D341Med (cell line): ENCODE measurements around the gene GPC3.

ENCODE experiments used
- DNase-seq: peaks from one replicate; pipeline ENCODE4 v3.0.0; 2012; ENCODE audit warnings: low spot score

Gene GPC3

DNA sequence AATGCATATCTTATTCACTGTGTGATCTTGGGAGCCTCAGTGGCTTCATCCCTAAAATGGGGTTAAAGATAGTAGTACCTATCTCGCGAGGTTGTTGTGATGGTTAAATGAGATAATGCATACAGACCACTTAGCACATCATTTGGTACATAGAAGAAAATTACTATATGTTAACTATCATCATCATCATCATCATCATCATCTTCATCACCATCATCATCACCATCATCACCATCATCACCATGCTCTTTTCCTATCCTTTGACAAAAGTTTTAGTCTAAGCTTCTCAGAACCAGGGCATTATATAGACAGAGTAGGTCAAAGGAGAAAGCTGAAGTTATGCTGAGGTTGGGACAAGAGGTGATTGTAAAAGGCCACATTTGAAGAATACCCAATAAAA lies 145.0 kb downstream of the GPC3 start:
- DNase-seq, result no peak

DNA sequence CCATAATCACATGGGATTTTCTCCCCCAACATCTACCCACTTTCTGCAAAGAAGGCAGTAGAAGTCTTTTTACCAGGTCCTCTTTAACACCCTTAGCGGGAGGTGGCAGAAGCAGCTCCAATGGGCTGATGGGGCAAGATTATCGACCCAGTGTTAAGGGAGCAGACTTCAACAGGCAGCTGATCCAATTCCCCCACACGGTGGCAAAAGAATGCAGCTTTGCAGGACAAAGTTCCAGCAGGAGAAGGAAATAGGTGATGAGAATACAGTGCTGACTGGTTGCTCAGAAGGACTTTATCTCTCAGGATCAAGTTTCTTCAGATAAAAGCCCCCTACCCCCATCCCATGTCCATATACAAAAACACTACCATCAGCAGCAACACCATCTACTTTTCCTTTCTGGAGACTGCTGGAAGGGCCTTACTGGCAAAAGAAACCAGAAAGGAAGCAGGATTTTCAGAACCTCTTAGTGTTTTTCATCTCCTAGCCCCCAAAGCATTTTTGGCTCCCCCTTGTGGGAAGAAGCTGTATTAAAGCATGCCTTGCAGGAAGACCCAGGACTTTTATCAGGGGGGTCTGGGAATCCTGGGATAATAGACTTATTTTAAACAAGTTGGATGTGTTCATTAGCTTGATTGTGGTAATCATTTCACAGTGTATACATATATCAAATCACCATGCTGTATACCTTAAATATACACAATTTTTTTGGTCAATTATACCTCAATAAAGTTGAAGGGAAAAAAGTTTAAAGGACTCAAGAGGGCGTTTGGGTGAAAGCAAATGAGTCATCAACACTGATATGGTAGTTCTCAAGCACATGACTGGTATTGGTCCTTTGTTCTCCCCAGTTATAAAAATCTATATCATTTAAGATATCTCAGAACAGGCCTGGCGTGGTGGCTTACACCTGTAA lies 146.4 kb downstream of the GPC3 start:
- DNase-seq, result peak; percentile 43

DNA sequence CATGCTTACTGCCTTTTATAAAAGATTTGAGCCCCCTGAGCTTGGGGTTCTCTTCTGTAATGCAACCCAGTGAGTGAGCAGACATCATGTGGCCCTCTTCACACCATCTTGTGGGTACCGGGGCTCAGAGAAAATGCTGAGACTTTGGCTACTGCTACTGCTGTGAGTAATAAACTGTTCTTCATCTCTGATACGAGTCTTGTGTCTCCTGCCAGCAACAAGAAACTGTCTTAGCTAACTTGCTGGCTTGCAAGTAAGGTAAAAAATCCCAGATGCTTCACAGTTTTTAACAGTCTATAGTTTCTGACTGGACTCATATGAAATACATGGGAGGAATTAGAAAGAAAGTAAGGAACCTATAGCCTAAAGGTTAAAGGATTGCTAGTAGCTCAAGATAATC lies 148.3 kb downstream of the GPC3 start:
- no peak for DNase-seq

DNA sequence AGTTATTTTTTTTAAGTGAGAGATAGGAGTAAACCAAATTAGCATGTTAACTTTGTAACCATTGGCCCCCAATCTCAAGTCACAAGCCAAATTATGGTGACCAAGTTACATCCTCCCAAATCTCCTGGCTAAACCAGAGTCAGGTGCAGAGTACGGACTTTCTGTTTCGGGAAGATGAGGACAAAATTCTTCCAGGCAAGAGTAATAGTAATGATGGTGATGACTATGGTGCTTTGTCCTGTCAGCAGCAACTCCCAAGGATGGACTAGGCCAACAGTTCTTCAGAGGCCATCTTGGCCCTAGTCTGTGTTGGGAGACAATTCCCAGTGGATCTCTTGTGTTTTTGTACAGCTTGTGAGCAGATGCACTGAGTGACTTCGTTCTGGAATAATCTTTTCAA lies 148.8 kb downstream of the GPC3 start:
- DNase-seq, result no peak

DNA sequence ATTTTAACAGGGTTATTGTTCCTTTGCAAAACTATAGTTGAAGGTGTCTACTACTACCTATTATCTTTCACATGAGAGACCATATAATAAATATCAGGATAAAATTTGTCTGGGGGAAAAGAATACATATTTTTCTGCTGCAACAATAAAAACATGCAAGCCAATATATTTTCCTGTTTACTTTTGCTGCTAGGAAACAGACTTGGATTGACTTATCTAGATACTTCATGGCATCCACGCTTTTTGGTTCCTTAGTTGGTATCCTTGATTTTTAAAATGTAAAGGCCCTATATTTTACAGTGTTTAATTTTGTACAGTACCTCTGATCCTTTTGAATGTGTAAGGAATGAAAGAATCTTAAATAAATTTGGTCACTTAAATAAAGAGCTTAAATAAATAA lies 150.6 kb downstream of the GPC3 start:
- DNase-seq, result no peak

GRCh38 chrX:133819546-133819945 lies 165.8 kb downstream of the GPC3 start:
- DNase-seq, result no peak

GRCh38 chrX:133818019-133818418 lies 167.4 kb downstream of the GPC3 start:
- DNase-seq, result no peak

- DNase-seq, result no peak
Measured at GRCh38 chrX:133815496-133815895, 169.9 kb downstream of the GPC3 start.

DNA sequence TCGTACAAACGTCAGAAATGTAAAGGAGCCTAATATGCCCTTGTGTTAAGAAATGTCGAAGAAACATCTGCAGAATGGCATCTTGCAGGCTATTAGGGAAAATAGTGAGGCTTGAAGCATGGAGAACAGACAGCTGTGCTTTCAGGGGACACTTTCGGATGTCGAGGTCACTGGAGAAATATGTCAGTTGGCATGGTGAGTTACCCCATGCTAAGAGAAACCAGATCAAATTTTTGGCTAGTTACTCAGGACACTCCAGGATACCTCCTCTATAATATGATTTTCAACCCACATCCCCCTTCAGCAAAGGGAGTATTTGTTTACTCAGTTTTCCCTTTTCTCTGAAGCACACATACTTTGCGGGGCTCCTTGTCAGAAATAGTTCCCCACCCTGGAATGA lies 171.4 kb downstream of the GPC3 start:
- no peak for DNase-seq

DNA sequence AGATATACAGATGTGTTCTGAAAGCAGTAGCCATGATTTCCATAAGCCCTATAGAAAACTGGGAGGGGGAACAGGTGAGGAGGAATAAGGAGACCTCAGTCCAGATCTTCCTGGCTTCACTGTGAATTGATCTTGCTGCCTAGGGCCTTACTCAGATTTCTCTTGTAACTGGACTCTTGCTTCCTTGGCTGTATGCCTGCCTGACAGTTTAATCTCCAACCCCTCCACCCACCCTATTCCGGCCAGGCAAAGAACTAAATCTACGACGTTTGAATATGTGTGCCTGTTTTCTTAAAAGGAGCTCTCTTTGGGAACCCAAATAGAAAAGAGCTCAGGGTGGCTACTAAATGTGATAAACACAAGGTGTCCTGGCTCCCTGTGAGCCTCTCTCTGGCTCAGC lies 173.0 kb downstream of the GPC3 start:
- no peak for DNase-seq

DNA sequence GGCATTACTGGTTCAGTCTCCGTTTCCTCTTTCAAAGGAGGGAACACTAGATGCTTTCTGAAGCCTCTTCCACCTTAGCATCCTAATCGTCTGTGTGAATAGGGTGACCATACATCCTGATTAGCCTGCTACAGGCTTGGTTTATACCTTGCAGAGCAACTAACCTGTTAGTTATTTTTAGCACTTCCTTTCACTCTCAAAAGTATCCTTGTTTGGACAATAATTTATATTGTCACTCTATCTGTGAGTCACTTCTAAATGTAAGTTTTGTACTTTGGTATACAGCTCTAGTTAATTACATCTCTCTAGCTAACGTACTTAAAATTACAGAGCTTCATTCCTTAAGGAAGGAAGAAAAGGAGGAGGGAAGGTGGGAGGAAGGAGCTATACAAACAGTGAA lies 174.5 kb downstream of the GPC3 start:
- DNase-seq, result no peak

DNA sequence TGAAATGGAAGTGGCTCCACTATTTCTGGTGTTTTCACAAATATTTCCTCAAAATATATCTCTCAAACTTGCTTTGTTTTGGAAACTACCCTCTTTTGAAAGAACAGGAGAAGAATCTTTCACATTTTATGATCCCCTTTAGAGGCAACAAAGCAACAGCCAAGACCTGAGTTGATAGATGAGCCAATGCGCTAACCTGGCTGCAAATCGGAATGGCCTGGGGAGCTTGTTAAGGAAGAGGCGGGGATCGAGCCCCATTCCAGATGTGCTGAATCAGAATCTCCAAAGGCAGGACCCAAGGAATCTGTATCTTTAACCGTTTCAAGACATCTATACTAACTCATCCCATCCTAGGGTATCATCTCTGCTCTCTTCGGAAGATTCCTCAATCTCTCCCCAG lies 181.3 kb downstream of the GPC3 start:
- DNase-seq, result no peak

- no peak for DNase-seq
Measured at GRCh38 chrX:133796282-133796681, 189.1 kb downstream of the GPC3 start.

DNA sequence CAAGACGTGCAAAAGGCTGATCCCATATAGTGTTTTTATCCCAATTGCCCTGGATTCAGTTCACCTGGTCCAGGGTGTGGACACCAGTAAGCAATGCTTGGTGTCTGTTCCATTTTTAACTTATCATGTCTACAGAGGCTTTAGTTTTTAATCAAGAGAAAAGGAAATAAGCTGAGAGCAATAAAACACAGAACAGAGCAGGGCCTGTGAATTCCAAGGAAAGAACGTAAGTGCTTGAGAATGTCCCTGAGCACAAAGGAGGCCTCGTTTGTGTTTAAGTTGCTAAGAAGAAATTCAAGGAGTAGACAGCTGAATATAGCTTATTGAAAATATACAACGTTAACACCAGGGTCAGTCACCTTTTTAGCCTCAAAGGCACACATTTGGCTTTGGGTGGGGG lies 191.3 kb downstream of the GPC3 start:
- DNase-seq, result no peak

GRCh38 chrX:133793626-133794025 lies 191.8 kb downstream of the GPC3 start:
- no peak for DNase-seq

GRCh38 chrX:133792198-133792953 lies 193.0 kb downstream of the GPC3 start:
- peak; percentile 71 for DNase-seq

- DNase-seq, result no peak
Measured at GRCh38 chrX:133789829-133790228, 195.6 kb downstream of the GPC3 start.

DNA sequence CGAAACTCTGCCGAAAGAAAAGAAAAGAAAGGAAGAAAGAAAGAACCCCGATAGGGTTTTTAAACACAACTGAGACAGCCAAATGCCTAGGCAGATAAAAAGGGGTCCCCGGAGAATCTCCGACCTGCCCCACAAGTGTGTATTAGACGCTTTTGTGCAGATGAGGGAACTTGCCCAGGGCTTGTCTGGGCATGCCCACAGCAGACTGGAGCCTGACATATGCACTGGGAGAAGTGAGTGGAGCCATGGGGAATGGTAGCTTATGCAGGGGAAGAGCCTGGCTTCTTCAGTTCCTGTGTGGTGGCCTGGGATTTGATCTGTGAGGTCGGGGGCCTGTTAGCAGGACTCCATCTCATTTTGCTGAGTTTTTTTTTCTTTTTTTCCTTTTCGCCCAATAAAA lies 199.0 kb downstream of the GPC3 start:
- DNase-seq, result no peak

DNA sequence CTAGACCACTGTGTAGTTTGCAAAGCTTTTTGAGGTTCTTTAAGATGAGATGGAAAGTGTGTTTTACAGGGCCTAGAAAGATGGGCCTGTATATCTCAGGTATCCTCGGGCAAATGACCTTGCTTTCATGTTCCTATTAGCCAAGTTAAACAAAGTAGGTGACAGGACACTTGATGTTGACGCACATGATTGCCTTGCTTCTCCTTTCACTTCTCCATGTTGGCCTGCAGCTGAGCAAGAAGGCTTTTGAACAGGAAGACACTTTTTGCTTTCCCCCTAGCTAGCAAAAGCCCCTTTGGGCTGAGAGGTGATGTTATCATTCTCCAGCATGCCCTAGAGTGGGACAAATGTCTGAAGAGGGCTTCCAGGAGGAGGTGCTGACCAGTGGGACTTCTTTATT lies 202.1 kb downstream of the GPC3 start:
- no peak for DNase-seq

GRCh38 chrX:133781174-133781573 lies 204.2 kb downstream of the GPC3 start:
- DNase-seq, result no peak

- peak; percentile 49 for DNase-seq
Measured at GRCh38 chrX:133776072-133776471, 209.3 kb downstream of the GPC3 start.

DNA sequence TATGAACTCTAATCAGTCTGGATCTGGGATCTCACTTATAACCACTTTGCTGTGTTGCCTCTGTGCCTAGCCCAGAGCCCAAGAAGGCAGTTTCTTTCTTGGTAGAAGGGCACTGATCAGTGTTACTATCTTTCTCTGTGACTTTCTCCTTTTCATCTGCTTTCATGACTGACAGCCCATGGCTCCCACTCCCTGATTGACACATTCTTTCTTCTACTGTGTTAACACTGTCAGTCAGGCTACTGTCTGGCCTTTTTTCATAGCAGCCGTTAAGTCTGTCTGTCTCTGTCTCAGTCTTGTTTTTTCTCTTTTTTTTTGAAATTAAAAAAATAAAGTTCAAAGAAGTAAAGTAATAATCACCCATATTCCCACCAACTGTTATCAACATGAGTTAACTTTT lies 210.6 kb downstream of the GPC3 start:
- DNase-seq, result no peak

GRCh38 chrX:133771086-133771646 lies 214.2 kb downstream of the GPC3 start:
- DNase-seq, result no peak
